Measurements from ENCODE around the gene ST6GALNAC6. TPM values are rescaled to one million over a fixed set of nuclear protein-coding genes. Genes with fewer than 3 reads are reported as not detected.
"Not testable (repeated sequence)": the region's sequence is repeated elsewhere in the genome, so short reads cannot be mapped to it uniquely, and the experiment has no call there.

ST6GALNAC6 gene

GRCh38 chr9:127837346-127837745 lies 62.1 kb downstream of the ST6GALNAC6 start:
- peak overlapping the region; percentile 33 for H2AK5ac ChIP-seq (ENCODE audit: low read length, severe bottlenecking)
- peak overlapping the region; percentile 97 to 99 for H3K18ac ChIP-seq (ENCODE audit: low read depth in 1 of 2, low read length in 2 of 2)
- peak overlapping the region in 1 of 2 experiments; percentile 28 for H3K4me3 ChIP-seq (ENCODE audit: insufficient read depth in 1 of 2, low read depth in 1 of 2, low read length in 2 of 2)
- peaks cover 18 to 40% of the 10 kb centered on the region in 2 experiments for H3K36me3 ChIP-seq (ENCODE audit: control insufficient read depth in 1 of 2, insufficient read depth in 2 of 2, low read depth in 1 of 2, low read length in 2 of 2)
- peak overlapping the region; percentile 85 for H4K91ac ChIP-seq (ENCODE audit: low read length)
- peak overlapping the region; percentile 83 for H3K27ac ChIP-seq (ENCODE audit: low read length, poor library complexity, severe bottlenecking)
- no peak overlapping the region for H2AFZ ChIP-seq (ENCODE audit: low read depth, low read length)
- 30% methylated on average over 4 of the region's 4 CpGs for WGBS
- peaks cover 7% of the 10 kb centered on the region for H3K79me1 ChIP-seq (replicated peaks; ENCODE audit: low read length, poor library complexity, severe bottlenecking)
- H2BK120ac ChIP-seq (ENCODE audit: low read depth, low read length), result peak overlapping the region; percentile 75
- H3K14ac ChIP-seq (ENCODE audit: low read length in 2 of 2), result peak overlapping the region in 1 of 2 experiments; percentile 97
- peak overlapping the region; percentile 94 to 99 for H2BK12ac ChIP-seq (ENCODE audit: low read length in 2 of 2)
- peak overlapping the region; percentile 66 for H2BK15ac ChIP-seq (ENCODE audit: low read depth, poor library complexity, severe bottlenecking)
- H2BK5ac ChIP-seq (ENCODE audit: low read depth, low read length, poor library complexity, severe bottlenecking), result no peak overlapping the region
- no peak overlapping the region for H3K4me2 ChIP-seq (ENCODE audit: low read length, poor library complexity, severe bottlenecking)
- H3K23ac ChIP-seq (ENCODE audit: low read length in 2 of 2), result no peak overlapping the region
- peak overlapping the region; percentile 88 for H3K9ac ChIP-seq (ENCODE audit: low read length)
- H3K4me1 ChIP-seq (ENCODE audit: control insufficient read depth, insufficient read depth, low read depth, low read length), result peaks cover 39% of the 10 kb centered on the region
- no peaks in the 10 kb centered on the region for H3K9me3 ChIP-seq (ENCODE audit: control insufficient read depth, low read length)
- no peaks in the 10 kb centered on the region for H3K27me3 ChIP-seq (ENCODE audit: control insufficient read depth in 1 of 2, insufficient read depth in 1 of 2, low read length in 2 of 2)
- DNase-seq, result peak; percentile 90
- H4K8ac ChIP-seq (ENCODE audit: low read length), result peak overlapping the region; percentile 67
- H3K4ac ChIP-seq (ENCODE audit: low read depth in 1 of 2, low read length in 2 of 2), result peak overlapping the region; percentile 33 to 38

GRCh38 chr9:127836561-127836960 lies 62.8 kb downstream of the ST6GALNAC6 start:
- H3K9me3 ChIP-seq (ENCODE audit: control insufficient read depth, low read length); DNase-seq; H3K79me1 ChIP-seq (replicated peaks; ENCODE audit: low read length, poor library complexity, severe bottlenecking); H2AFZ ChIP-seq (ENCODE audit: low read depth, low read length); H3K27ac ChIP-seq (ENCODE audit: low read length, poor library complexity, severe bottlenecking); H3K27me3 ChIP-seq (ENCODE audit: control insufficient read depth in 1 of 2, insufficient read depth in 1 of 2, low read length in 2 of 2); H2AK5ac ChIP-seq (ENCODE audit: low read length, severe bottlenecking); H3K4me2 ChIP-seq (ENCODE audit: low read length, poor library complexity, severe bottlenecking); H3K23ac ChIP-seq (ENCODE audit: low read length in 2 of 2): not testable (repeated sequence)
- Histone ChIP-seq H4K8ac (ENCODE audit: low read length) (peak overlapping the region; percentile 4), H3K18ac (ENCODE audit: low read depth in 1 of 2, low read length in 2 of 2) (peak overlapping the region; percentile 90 to 95), H3K4ac (ENCODE audit: low read depth in 1 of 2, low read length in 2 of 2) (peak overlapping the region; percentile 32 to 97), H2BK5ac (ENCODE audit: low read depth, low read length, poor library complexity, severe bottlenecking) (peak overlapping the region; percentile 49), H3K9ac (ENCODE audit: low read length) (peak overlapping the region; percentile 88), H2BK12ac (ENCODE audit: low read length in 2 of 2) (peak overlapping the region; percentile 60 to 94), H3K36me3 (ENCODE audit: control insufficient read depth in 1 of 2, insufficient read depth in 2 of 2, low read depth in 1 of 2, low read length in 2 of 2) (peaks cover 16 to 37% of the 10 kb centered on the region in 2 experiments), H4K91ac (ENCODE audit: low read length) (peak overlapping the region; percentile 1), H3K14ac (ENCODE audit: low read length in 2 of 2) (peak overlapping the region in 1 of 2 experiments; percentile 35), H2BK120ac (ENCODE audit: low read depth, low read length) (peak overlapping the region; percentile 99), H3K4me3 (ENCODE audit: insufficient read depth in 1 of 2, low read depth in 1 of 2, low read length in 2 of 2) (peak overlapping the region in 1 of 2 experiments; percentile 23), H2BK15ac (ENCODE audit: low read depth, poor library complexity, severe bottlenecking) (peak overlapping the region; percentile 18), H3K4me1 (ENCODE audit: control insufficient read depth, insufficient read depth, low read depth, low read length) (peaks cover 39% of the 10 kb centered on the region)
- 95% methylated on average over 3 of the region's 3 CpGs for WGBS

- H3K27ac ChIP-seq (ENCODE audit: low read length, poor library complexity, severe bottlenecking), result peak overlapping the region; percentile 31
- no peak overlapping the region for H2AFZ ChIP-seq (ENCODE audit: low read depth, low read length)
- H3K79me1 ChIP-seq (replicated peaks; ENCODE audit: low read length, poor library complexity, severe bottlenecking), result peaks cover 7% of the 10 kb centered on the region
These were observed 63.3 kb downstream of the ST6GALNAC6 start for GRCh38 chr9:127835991-127836516.

More at GRCh38 chr9:127835991-127836516, 63.3 kb downstream of the ST6GALNAC6 start:
- Histone ChIP-seq H3K9me3 (ENCODE audit: control insufficient read depth, low read length) (no peaks in the 10 kb centered on the region), H4K8ac (ENCODE audit: low read length) (peak overlapping the region; percentile 20), H3K36me3 (ENCODE audit: control insufficient read depth in 1 of 2, insufficient read depth in 2 of 2, low read depth in 1 of 2, low read length in 2 of 2) (peaks cover 13 to 32% of the 10 kb centered on the region in 2 experiments), H2BK12ac (ENCODE audit: low read length in 2 of 2) (peak overlapping the region; percentile 60 to 90), H3K18ac (ENCODE audit: low read depth in 1 of 2, low read length in 2 of 2) (peak overlapping the region; percentile 90 to 95), H2BK120ac (ENCODE audit: low read depth, low read length) (peak overlapping the region; percentile 99), H2AK5ac (ENCODE audit: low read length, severe bottlenecking) (no peak overlapping the region), H2BK5ac (ENCODE audit: low read depth, low read length, poor library complexity, severe bottlenecking) (peak overlapping the region; percentile 49), H3K4me3 (ENCODE audit: insufficient read depth in 1 of 2, low read depth in 1 of 2, low read length in 2 of 2) (peak overlapping the region in 1 of 2 experiments; percentile 23), H3K4me2 (ENCODE audit: low read length, poor library complexity, severe bottlenecking) (peak overlapping the region; percentile 6), H3K23ac (ENCODE audit: low read length in 2 of 2) (no peak overlapping the region), H3K4me1 (ENCODE audit: control insufficient read depth, insufficient read depth, low read depth, low read length) (peaks cover 39% of the 10 kb centered on the region), H3K4ac (ENCODE audit: low read depth in 1 of 2, low read length in 2 of 2) (peak overlapping the region; percentile 32 to 97), H3K9ac (ENCODE audit: low read length) (peak overlapping the region; percentile 88), H3K27me3 (ENCODE audit: control insufficient read depth in 1 of 2, insufficient read depth in 1 of 2, low read length in 2 of 2) (no peaks in the 10 kb centered on the region), H2BK15ac (ENCODE audit: low read depth, poor library complexity, severe bottlenecking) (peak overlapping the region; percentile 18), H4K91ac (ENCODE audit: low read length) (peak overlapping the region; percentile 20), H3K14ac (ENCODE audit: low read length in 2 of 2) (peak overlapping the region; percentile 35 to 39)
- peak; percentile 95 for DNase-seq
- WGBS, result 19% methylated on average over 15 of the region's 17 CpGs

Small RNA genes within 50 kb of the gene (small RNA-seq; reads per million reads assigned to genes)
- 2.3 reads per million for gene MIR4672 (ENCODE audit: low read depth)
- gene RNA5SP296 (ENCODE audit: low read depth), result not detected

Measured in mesenchymal stem cell (in vitro differentiated cells and primary cell).